ENCODE results near the gene AGBL4.

AGBL4 gene

DNA sequence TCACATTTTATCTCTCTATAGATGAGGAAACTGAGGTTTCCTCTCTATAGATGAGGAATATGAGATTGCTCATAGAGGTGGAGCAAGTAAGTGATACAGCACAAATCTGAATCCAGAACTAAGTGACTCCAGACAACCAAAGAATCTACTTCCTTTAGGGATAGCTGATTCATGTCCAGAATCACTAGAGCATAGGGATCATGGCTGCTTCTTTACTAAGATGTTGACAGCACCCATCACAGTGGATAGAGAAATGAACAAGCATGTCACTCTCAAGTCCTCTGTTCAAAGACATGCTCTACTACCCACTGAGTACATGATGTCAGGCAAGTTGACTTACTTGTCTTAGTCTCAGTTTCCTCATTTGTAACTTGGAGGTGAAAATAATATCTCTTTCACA lies 1435.7 kb downstream of the AGBL4 start:
- no peak for DNase-seq (ENCODE audit: low read depth)

- DNase-seq (ENCODE audit: low read depth): no peak
These were observed 1441.3 kb downstream of the AGBL4 start for GRCh38 chr1:48582408-48582807.

DNA sequence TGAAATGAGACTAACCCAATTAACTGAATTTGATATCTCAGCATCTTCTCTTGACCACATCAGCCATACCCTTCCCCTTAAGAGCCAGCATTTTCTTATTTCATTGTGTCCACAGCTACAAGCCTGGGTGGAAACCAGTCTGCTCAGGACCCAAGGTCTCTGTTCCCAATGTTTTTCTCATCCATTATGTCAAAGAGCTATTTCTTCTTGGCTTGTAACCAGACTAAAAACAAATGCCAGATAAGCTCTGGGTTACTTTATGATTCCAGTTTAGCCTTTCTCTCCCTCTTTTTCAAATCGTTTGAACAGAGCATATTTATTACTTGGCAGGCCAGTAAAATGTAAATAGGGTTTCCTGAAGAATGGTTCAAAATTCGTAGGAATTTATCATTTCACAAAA lies 1442.5 kb downstream of the AGBL4 start:
- DNase-seq (ENCODE audit: low read depth): no peak

- no peak for DNase-seq (ENCODE audit: low read depth)
These were observed 1447.2 kb downstream of the AGBL4 start for GRCh38 chr1:48576565-48576964.

DNA sequence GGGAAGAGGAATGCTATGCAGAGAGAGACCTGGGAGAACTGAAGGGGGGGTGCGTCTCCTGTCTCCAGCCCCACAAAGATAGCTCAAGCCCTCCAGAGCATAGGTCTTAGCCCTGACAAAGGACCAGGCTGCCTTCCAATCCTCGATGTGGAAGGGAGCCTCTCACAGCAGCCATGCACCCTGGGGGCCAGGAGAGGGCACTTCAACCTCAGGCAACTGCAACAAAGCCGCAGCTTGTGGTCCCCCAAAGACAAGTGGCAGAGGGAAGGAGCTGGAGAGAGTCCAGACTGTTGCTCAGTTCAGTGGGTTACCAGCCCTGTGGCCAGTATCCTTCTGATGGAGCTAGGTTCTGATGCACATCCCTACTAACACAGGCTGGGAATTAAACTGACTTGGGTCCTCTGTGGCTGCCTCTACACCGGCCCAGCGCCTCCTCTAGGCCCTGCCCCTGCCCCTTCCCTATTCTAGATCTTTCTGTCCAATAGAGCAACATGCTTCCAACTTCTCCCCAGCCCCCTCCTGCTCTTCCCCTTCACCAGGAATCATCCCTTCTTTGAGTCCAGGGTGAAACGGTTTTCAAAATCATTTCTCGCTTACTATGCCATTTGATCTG lies 1451.0 kb downstream of the AGBL4 start:
- no peak for DNase-seq (ENCODE audit: low read depth)

DNA sequence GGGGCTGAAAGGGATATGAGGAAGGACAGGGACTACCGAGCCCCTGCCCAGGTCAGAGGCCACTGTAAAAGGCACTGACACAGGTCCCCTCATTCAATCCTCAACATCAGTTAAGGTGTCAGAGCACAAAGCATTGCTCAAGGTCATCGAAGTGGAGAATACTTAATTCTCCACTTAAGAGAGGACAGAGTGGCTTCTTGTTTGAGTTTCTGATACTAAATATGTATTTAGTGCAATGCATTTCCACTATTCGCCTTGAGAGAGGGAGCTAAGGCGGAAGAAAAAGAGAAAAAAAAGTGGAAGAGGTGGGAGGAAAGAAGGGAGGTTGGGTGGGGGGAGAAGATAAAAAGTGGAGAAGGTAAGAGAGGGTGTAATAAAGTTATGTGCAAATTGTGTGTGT lies 1451.6 kb downstream of the AGBL4 start:
- DNase-seq (ENCODE audit: low read depth): no peak

DNA sequence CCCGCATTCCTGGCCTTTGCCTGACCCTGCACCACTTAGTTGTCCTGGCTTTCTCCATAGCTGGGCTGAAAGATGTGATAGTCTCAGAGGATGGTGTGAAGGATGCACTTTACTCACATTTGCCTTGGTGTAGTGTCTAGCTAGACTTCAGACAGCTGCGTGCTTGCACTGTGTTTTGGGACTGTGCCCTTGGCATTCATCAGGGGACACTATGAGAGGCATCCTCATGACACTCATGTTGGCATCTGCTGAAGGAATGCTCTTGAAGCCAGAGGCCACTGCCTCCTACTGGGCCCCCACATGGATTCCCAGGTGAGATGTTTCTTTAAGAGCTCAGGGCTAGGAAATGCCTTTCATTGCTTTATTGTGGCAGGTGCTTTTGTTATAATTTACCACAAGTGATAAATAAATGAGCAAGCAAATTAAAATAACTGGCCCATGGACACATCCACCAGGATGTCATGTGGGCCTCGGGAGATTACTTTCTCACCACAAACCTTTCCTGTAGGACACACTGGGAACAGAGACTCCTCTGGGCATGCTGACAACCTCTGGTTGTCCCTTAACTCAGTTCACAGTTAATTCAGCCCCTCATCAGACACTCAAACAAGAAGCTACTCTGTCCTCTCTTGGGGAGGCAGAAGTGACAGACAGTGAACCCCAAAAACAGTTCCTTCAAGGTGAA lies 1452.3 kb downstream of the AGBL4 start:
- no peak for DNase-seq (ENCODE audit: low read depth)

DNA sequence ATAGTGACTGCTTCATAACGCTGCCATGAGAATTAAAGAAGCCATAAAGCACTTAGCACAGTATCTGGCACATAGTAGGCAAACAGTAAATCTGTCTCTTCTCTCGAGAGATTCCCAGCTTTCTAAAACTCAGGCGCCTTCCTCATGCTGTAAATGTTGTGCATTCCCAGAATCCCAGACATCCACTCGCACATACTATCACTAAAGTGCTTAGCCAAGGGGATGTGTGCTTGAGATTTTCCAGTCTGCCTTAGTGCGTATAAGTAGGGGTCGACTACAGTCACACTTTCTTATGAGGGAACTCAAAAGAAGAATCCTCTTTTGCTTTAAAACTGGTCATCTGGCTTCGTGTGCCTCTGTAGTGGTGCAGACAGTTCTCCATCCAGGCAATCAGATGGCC lies 1453.2 kb downstream of the AGBL4 start:
- DNase-seq (ENCODE audit: low read depth): no peak

DNA sequence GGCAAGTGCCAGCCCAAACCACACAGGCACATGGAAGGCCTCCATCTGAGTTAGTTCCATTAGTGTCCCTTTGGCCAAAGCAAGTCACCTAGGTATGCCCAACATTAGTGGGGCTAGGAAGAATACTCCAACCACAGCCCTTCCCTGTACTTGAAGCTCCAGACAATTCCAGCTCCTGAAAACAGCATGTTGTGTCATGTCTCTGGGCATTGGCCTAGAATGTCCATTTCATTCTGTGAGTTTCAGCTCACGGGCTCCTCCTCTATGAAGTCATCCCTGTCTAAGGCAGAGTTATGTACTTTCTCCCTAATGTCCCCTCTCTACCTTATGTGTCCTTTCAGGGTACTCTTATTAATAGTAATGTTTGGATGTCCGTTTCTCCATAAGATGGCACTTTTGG lies 1455.3 kb downstream of the AGBL4 start:
- DNase-seq (ENCODE audit: low read depth): no peak

GRCh38 chr1:48566492-48566891 lies 1457.3 kb downstream of the AGBL4 start:
- no peak for DNase-seq (ENCODE audit: low read depth)

GRCh38 chr1:48563021-48563420 lies 1460.7 kb downstream of the AGBL4 start:
- DNase-seq (ENCODE audit: low read depth): no peak

- DNase-seq (ENCODE audit: low read depth): no peak
These were observed 1462.3 kb downstream of the AGBL4 start for GRCh38 chr1:48561444-48561843.

- no peak for DNase-seq (ENCODE audit: low read depth)
These were observed 1463.2 kb downstream of the AGBL4 start for GRCh38 chr1:48560577-48560976.

DNA sequence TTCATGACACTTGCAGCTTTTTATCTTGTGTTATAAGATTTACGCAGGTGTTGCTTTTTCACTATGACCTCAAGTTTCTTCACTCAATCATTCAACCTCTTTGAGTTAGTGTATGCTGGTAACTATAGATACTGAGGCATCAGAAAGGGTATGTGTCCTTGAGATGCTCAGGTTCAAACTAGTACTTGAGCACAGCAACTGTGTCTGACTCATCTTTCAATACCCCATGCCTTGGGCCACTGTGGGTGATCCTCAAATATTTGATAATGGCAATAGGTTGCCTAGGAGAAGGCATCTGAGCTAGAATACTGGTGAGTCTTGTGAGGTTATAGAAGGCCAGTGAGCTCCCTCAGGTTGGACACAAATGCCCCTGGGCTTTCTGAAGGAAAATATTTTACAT lies 1463.6 kb downstream of the AGBL4 start:
- no peak for DNase-seq (ENCODE audit: low read depth)

DNA sequence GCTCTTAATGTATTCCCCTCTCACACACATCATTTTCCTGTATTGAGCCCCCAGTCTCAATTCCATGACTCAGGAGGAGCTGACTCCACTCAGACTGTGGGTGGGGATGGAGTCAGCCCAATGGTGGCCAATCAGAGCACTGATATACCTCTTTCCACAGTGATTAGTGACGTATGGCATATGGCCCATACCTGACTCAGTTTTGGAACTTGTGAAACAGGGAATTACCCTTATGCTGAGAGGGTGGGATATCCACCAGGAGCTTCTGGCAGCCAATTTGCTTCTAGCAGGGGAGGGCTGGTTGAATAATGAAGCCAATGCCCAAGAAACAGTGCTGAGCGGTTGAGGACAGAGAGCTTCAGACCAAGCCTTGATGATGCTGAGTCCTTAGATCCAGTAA lies 1465.4 kb downstream of the AGBL4 start:
- no peak for DNase-seq (ENCODE audit: low read depth)

DNA sequence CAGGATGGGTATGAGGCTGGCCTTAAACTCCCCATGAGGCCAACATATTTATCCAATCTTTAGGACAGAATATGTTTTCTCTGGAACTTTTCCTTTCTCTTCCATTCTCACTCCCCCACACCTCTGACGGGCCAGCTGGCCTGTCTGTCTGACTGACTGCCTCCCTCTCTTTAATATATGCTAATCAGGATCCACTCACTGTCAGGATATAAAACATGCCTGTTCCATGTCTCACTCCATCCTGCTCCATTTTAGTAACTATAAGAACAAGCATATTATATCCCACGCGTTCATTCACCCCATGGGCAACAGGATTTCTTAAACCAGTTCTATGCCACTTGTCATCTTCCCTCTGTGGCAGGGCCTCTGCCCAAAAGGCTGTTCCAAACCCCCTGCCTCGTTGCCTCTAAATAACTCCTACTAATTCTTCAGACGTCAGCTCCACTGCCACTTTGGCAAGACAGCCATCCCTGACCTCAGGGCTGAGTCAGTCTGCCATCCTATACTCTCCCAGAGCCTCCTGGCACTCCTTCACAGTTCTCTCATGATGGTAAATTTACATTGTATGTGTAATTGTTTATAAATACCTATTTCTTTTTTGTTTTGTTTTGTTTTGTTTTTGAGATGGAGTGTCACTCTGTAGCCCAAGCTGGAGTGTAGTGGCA lies 1467.4 kb downstream of the AGBL4 start:
- no peak for DNase-seq (ENCODE audit: low read depth)

DNA sequence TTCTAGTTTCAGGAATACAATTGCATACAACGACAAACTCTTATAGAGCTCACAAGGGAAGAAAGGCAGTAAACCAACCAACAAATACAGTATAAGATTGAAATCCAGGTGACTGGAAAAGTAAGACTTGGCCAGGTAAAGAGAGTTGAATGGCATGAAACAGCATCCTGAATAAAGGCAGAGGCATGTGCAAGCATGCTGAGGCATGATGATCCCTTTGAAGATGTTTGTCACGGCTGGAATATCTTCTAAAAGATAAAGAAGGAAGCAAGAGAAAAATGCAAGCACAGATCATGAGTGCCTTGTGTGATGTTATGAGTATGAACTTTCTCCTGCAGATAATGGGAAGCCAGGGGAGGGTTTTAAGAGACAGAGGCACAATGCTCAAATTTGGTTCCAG lies 1468.5 kb downstream of the AGBL4 start:
- DNase-seq (ENCODE audit: low read depth): no peak

DNA sequence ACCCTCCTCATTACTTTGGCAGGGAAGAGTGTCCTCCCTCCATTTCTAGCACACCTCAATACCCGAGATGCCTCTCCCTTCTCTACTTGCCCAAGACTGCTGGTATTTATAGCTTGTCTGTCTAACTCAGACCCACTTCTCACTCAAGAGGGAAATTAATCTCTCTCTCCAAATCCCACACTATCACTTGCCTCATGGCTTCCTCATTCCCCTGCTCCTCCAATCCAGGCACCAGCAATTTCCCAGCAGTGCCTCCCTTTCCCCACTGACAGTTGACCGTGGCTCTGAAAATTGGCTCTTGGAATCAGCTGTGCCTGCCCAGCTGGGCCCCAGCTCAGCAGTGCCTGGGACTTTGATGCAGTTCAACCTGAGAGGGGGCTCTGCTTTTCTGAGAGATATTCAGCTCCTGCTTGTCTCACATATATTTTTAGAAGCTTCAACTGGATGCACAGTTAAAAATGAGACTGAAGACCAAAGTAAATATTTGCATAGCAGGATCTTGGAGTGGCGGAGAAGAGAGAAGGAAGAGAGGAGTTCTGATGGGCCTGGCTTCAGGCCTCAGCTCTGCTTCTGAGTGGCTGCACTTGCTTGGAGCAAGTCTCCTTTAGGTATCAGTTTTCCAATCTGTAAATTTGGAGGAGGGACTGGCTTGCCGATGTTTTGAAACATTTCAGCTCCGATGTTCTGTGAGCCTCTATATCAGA lies 1470.7 kb downstream of the AGBL4 start:
- DNase-seq (ENCODE audit: low read depth): no peak

DNA sequence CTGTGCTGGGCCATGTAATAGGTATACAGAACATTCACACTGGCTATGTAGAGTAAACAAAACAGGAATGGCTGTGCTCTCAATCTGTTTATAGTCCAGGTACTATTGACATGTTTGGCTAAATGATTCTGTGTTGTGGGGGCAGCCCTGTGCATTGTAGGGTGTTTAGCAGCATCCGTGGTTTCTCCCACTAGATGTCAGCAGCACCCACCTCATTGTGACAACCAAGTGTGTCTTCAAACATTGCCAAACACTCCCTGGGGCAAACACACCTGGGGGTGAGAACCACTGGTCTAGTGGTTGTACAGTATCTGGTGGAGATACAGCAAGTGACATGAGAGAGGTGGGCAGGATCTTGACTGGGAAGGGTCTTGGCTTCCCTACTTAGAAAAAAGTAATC lies 1471.3 kb downstream of the AGBL4 start:
- no peak for DNase-seq (ENCODE audit: low read depth)

- no peak for DNase-seq (ENCODE audit: low read depth)
These were observed 1474.8 kb downstream of the AGBL4 start for GRCh38 chr1:48548985-48549384.

DNA sequence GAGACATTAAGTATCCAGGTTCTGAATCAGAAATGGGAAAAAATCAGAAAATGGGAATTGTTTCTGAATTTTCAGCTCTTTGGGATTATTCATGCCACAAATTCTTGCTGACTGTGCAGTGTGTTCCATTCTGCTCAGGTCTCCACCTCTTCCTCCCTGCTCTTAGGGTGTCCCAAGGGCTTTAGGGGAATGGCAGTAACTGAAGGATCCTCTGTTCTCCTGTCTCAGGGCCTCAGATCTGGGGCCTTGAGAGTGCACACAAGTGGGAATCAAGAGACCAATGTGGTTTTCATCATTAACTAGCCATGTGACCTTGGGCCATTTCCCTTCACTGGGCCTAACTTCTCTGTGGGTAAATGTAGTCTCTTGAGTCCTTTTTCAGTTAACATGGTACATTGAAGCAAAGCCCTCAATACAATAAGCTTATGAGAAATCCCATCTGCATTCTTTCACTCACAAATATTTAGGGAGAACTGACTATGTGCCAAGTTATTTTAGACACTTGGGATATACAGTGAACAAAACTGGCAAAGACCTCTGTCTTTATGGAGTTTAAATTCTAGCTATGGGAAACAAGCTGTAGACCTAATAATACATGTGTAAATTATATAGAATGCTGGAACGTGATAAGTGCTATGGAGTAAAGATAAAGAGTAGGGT lies 1476.1 kb downstream of the AGBL4 start:
- no peak for DNase-seq (ENCODE audit: low read depth)

- DNase-seq (ENCODE audit: low read depth): no peak
These were observed 1479.9 kb downstream of the AGBL4 start for GRCh38 chr1:48543854-48544253.

- DNase-seq (ENCODE audit: low read depth): no peak
These were observed 1483.2 kb downstream of the AGBL4 start for GRCh38 chr1:48540587-48540986.

Data from activated gamma-delta T cell treated with anti-CD3 and anti-CD28 coated beads, Interleukin-2, amount 50 U/mL, for 16 hours (primary cell).